ENCODE results near the gene ECI1. TPM values are rescaled to one million over a fixed set of nuclear protein-coding genes. Genes with fewer than 3 reads are reported as not detected.

The ECI1 gene
- total RNA-seq, 1 experiment from 2014 or later, result 140 TPM

GRCh38 chr16:2270070-2270462, 18.7 kb upstream of the ECI1 start:
- H3K79me2 ChIP-seq (ENCODE audit: insufficient read depth, low read length), result peaks cover 34% of the 10 kb centered on the region
- no peaks in the 10 kb centered on the region for H3K9me2 ChIP-seq (ENCODE audit: insufficient read depth)
- no peaks in the 10 kb centered on the region for H3K27me3 ChIP-seq (ENCODE audit: insufficient read depth, low read length)
- BruUV-seq (replicated peaks), result no TSS peak
- H3K9me3 ChIP-seq (ENCODE audit: control insufficient read depth in 1 of 2, insufficient read depth in 1 of 2, low read depth in 1 of 2, low read length in 2 of 2), result no peaks in the 10 kb centered on the region
- no peak overlapping the region for H3K27ac ChIP-seq (ENCODE audit: low read depth, low read length)
- no peak overlapping the region for H2AFZ ChIP-seq (ENCODE audit: low read depth, low read length, poor library complexity, severe bottlenecking)
- peak overlapping the region; percentile 94 for H3K4me2 ChIP-seq (ENCODE audit: low read length)
- CTCF ChIA-PET, result interaction anchor here (1.9 kb wide), 1 partner anchor 231 kb away, joined by 5 read pairs; no protein-coding TSS in a partner anchor
- peaks cover 13% of the 10 kb centered on the region; the same call in 1 of the 2 replicates for H4K20me1 ChIP-seq (ENCODE audit: insufficient read depth)
- H3K9ac ChIP-seq (ENCODE audit: low read length), result no peak overlapping the region; the same call in 1 of the 2 replicates
- TF ChIP-seq POLR2A (IDR thresholded peaks at IDR 0.05; ENCODE audit: borderline replicate concordance, extremely low read depth, insufficient read depth, insufficient read length), result no peak
- no peak for TF ChIP-seq CTCF (IDR thresholded peaks at IDR 0.05 in 2 of 3, conservative IDR thresholded peaks at IDR 0.05 in 1 of 3; ENCODE audit: borderline replicate concordance in 1 of 3, insufficient read depth in 1 of 3, low read depth in 2 of 3, low read length in 2 of 3)
- TF ChIP-seq CEBPB (IDR thresholded peaks at IDR 0.05; ENCODE audit: low read depth), result no peak
- TF ChIP-seq, protein P1, sequence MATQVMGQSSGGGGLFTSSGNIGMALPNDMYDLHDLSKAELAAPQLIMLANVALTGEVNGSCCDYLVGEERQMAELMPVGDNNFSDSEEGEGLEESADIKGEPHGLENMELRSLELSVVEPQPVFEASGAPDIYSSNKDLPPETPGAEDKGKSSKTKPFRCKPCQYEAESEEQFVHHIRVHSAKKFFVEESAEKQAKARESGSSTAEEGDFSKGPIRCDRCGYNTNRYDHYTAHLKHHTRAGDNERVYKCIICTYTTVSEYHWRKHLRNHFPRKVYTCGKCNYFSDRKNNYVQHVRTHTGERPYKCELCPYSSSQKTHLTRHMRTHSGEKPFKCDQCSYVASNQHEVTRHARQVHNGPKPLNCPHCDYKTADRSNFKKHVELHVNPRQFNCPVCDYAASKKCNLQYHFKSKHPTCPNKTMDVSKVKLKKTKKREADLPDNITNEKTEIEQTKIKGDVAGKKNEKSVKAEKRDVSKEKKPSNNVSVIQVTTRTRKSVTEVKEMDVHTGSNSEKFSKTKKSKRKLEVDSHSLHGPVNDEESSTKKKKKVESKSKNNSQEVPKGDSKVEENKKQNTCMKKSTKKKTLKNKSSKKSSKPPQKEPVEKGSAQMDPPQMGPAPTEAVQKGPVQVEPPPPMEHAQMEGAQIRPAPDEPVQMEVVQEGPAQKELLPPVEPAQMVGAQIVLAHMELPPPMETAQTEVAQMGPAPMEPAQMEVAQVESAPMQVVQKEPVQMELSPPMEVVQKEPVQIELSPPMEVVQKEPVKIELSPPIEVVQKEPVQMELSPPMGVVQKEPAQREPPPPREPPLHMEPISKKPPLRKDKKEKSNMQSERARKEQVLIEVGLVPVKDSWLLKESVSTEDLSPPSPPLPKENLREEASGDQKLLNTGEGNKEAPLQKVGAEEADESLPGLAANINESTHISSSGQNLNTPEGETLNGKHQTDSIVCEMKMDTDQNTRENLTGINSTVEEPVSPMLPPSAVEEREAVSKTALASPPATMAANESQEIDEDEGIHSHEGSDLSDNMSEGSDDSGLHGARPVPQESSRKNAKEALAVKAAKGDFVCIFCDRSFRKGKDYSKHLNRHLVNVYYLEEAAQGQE (IDR thresholded peaks at IDR 0.05; ENCODE audit: low read depth), result no peak
- TF ChIP-seq MAX (IDR thresholded peaks at IDR 0.05), result no peak
- no peak for TF ChIP-seq ZNF274 (IDR thresholded peaks at IDR 0.05; ENCODE audit: low read depth, low read length)
- no peak for TF ChIP-seq ATF3 (IDR thresholded peaks at IDR 0.05)
- TF ChIP-seq JUND (IDR thresholded peaks at IDR 0.05), result no peak
- TF ChIP-seq ZBTB33 (IDR thresholded peaks at IDR 0.05; ENCODE audit: extremely low read depth, insufficient replicate concordance, low read length), result no peak
- no peak for TF ChIP-seq CBX3 (IDR thresholded peaks at IDR 0.05; ENCODE audit: low read depth)
- no peak for TF ChIP-seq EZH2 (IDR thresholded peaks at IDR 0.05)
- TF ChIP-seq ZFX (IDR thresholded peaks at IDR 0.05), result no peak
- TF ChIP-seq ELF1 (IDR thresholded peaks at IDR 0.05; ENCODE audit: borderline replicate concordance, low read depth), result no peak
- no peak for TF ChIP-seq TCF7L2 (IDR thresholded peaks at IDR 0.05; ENCODE audit: borderline replicate concordance, extremely low read depth, insufficient read depth, insufficient read length)
- TF ChIP-seq SRF (IDR thresholded peaks at IDR 0.05; ENCODE audit: low read depth), result no peak
- TF ChIP-seq SP1 (IDR thresholded peaks at IDR 0.05; ENCODE audit: low read depth), result no peak
- peaks cover 15 to 21% of the 10 kb centered on the region in 2 experiments; a peak in 3 of 4 replicates for H3K4me1 ChIP-seq (ENCODE audit: control insufficient read depth in 1 of 2, insufficient read depth in 2 of 2, low read length in 2 of 2)
- RAD21 ChIA-PET (ENCODE audit: low non-redundant PET in 1 of 2, low total read pairs in 2 of 2, uncharacterized antibody in 2 of 2, unreplicated experiment in 2 of 2), result no interaction called here
- POLR2A ChIA-PET, result no interaction called here
- H3K4me3 ChIP-seq (replicated peaks in 1 of 2; ENCODE audit: low read depth in 1 of 2, low read length in 2 of 2), result no peak overlapping the region; a peak in 1 of 4 replicates
- DNase-seq (ENCODE audit: low read depth, low spot score), result no peak
- peaks cover 0 to 8% of the 10 kb centered on the region in 2 experiments; a peak in 1 of 4 replicates for H3K36me3 ChIP-seq (ENCODE audit: control insufficient read depth in 1 of 2, insufficient read depth in 2 of 2, low read length in 2 of 2)
- no peak for ATAC-seq
- intact Hi-C loops (cut with micrococcal nuclease), result no loop called here

All from HCT116 (cell line).